HL-60 (cell line): ENCODE results near the gene IKBKG.
A peak's percentile ranks its signal among the peaks of the same experiment; 100 is the strongest.

Experiments
- DNase-seq, 2 experiments: peaks; one replicate each; pipeline ENCODE4 v3.0.0-alpha.2; 2010 to 2020; ENCODE audit warnings: low read depth in 1 of 2, low spot score in 1 of 2
- H3K27ac ChIP-seq: fragments of 250-450 bp; sonication (Bioruptor Pico); replicated peaks from 2 replicates; pipeline ENCODE4 v1.5.1; 2020; ENCODE audit warnings: mild to moderate bottlenecking, moderate library complexity
- H3K27me3 ChIP-seq: fragments of 250-450 bp; sonication (Bioruptor Pico); 2 replicates; pipeline ENCODE4 v1.5.1; 2021; ENCODE audit warnings: mild to moderate bottlenecking, moderate library complexity; ENCODE audit not compliant: insufficient read depth, poor library complexity, severe bottlenecking
- H3K4me3 ChIP-seq: replicated peaks from 2 replicates; pipeline ENCODE4 v1.5.1; 2011; ENCODE audit warnings: mild to moderate bottlenecking, control low read depth, low read length; ENCODE audit not compliant: insufficient read depth
- GABPA ChIP-seq: IDR thresholded peaks from 2 replicates; pipeline ENCODE4 v1.6.1; 2012; ENCODE audit warnings: low read depth
- POLR2AphosphoS5 ChIP-seq: IDR thresholded peaks from 2 replicates; pipeline ENCODE4 v1.6.1; 2012; ENCODE audit warnings: low read depth
- SPI1 ChIP-seq: IDR thresholded peaks from 2 replicates; pipeline ENCODE4 v1.6.1; 2012; ENCODE audit warnings: low read depth, mild to moderate bottlenecking, borderline replicate concordance
- TF ChIP-seq, protein P1 (sequence below): IDR thresholded peaks from 2 replicates; pipeline ENCODE4 v1.6.1; 2012; ENCODE audit warnings: low read depth; ENCODE audit not compliant: insufficient replicate concordance
- TF ChIP-seq, protein P2 (sequence below): IDR thresholded peaks from one replicate; pipeline ENCODE4 v1.5.1; 2011; ENCODE audit warnings: low read length, control low read depth, inconsistent platforms; ENCODE audit not compliant: insufficient read depth

The IKBKG gene

DNA sequence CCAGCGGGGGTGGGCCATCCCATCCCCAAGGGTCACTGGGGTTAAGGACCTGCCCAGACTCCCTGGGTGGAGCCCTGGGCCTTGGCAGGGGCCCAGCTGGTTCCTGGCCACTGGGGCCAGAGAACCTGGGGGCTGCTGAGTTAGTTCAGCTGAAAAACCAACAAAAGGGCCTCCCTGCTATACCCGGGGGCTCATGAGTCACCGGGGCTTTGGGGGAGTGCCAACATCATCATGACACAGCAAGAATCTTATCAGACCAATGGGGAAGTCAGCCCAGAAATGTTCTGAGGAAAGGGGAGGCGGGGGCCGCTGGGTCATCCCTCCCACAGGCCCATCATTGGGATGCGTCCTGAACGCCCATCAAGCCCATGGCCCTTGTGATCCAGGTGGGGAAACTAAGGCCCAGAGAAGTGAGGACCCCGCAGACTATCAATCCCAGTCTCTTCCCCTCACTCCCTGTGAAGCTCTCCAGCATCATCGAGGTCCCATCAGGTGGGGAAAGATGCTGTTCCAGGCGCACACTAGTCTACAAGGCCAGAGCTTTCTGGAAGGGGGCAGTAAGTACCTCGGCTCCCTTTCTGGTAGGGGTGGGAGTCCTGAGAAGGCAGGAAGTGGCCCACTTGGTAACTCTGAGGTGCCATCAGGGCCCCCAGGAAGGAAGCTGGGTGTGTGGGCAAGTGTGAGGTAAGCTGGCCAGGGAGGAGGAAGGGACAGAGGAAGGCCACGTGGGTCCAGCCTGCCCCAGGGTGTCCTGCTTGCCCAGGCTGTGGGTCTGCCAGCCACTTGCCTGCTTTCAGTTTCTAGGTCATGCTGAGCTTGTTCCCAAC lies 5.3 kb upstream of the IKBKG start:
- DNase-seq, result peak; percentile 75 to 85
- H3K4me3 ChIP-seq, result peak overlapping the region; percentile 4; the same call in 1 of the 2 replicates
- no peaks in the 10 kb centered on the region for H3K27me3 ChIP-seq
- TF ChIP-seq SPI1 (peak; percentile 62; the same call in 1 of the 2 replicates), POLR2AphosphoS5 (no peak), GABPA (no peak)
- TF ChIP-seq, protein P1, sequence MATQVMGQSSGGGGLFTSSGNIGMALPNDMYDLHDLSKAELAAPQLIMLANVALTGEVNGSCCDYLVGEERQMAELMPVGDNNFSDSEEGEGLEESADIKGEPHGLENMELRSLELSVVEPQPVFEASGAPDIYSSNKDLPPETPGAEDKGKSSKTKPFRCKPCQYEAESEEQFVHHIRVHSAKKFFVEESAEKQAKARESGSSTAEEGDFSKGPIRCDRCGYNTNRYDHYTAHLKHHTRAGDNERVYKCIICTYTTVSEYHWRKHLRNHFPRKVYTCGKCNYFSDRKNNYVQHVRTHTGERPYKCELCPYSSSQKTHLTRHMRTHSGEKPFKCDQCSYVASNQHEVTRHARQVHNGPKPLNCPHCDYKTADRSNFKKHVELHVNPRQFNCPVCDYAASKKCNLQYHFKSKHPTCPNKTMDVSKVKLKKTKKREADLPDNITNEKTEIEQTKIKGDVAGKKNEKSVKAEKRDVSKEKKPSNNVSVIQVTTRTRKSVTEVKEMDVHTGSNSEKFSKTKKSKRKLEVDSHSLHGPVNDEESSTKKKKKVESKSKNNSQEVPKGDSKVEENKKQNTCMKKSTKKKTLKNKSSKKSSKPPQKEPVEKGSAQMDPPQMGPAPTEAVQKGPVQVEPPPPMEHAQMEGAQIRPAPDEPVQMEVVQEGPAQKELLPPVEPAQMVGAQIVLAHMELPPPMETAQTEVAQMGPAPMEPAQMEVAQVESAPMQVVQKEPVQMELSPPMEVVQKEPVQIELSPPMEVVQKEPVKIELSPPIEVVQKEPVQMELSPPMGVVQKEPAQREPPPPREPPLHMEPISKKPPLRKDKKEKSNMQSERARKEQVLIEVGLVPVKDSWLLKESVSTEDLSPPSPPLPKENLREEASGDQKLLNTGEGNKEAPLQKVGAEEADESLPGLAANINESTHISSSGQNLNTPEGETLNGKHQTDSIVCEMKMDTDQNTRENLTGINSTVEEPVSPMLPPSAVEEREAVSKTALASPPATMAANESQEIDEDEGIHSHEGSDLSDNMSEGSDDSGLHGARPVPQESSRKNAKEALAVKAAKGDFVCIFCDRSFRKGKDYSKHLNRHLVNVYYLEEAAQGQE, result no peak
- TF ChIP-seq, protein P2, sequence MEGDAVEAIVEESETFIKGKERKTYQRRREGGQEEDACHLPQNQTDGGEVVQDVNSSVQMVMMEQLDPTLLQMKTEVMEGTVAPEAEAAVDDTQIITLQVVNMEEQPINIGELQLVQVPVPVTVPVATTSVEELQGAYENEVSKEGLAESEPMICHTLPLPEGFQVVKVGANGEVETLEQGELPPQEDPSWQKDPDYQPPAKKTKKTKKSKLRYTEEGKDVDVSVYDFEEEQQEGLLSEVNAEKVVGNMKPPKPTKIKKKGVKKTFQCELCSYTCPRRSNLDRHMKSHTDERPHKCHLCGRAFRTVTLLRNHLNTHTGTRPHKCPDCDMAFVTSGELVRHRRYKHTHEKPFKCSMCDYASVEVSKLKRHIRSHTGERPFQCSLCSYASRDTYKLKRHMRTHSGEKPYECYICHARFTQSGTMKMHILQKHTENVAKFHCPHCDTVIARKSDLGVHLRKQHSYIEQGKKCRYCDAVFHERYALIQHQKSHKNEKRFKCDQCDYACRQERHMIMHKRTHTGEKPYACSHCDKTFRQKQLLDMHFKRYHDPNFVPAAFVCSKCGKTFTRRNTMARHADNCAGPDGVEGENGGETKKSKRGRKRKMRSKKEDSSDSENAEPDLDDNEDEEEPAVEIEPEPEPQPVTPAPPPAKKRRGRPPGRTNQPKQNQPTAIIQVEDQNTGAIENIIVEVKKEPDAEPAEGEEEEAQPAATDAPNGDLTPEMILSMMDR, result no peak
- H3K27ac ChIP-seq, result peak overlapping the region; percentile 82

DNA sequence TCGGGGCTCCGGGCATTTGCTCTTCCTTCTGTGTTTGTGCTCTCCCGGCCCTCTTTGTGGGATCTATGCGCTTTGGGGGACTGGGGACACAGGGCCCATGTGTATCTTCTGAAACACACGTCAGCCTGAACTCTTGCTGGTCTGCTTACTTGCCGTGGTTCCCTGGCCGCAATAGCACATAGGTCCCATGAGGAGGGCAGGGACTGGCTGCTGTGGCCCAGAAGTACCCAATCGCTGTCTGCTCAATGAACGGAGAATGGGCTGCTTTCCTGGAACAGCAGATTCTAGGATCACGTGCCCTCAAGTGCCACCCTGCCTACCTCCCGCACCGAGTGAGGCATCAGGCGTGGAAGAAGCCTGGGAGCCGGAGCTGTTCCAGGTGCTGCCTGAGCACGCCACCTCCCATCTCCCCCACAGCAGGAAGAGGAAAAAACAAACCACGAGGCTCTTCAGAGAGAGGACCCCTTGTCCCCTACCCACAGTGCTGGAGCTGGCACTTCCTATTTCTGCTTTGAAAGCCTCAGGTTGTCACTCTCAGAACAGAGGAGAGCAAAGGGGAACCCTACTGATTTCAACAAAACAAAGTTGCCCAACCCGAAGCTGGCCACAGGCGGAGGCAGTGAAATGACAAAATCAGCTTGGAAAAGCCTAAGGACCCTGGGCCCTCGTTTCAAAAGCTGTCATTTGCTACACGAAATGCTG lies 4.5 kb upstream of the IKBKG start:
- H3K27ac ChIP-seq, result peak overlapping the region; percentile 82
- peak; percentile 84 to 98 for DNase-seq
- H3K27me3 ChIP-seq, result no peaks in the 10 kb centered on the region
- TF ChIP-seq, protein P2, result no peak
- peak; percentile 98 for TF ChIP-seq SPI1
- no peak for TF ChIP-seq POLR2AphosphoS5
- TF ChIP-seq, protein P1, result peak; percentile 82
- no peak for TF ChIP-seq GABPA
- peak overlapping the region; percentile 13; the same call in 1 of the 2 replicates for H3K4me3 ChIP-seq

DNA sequence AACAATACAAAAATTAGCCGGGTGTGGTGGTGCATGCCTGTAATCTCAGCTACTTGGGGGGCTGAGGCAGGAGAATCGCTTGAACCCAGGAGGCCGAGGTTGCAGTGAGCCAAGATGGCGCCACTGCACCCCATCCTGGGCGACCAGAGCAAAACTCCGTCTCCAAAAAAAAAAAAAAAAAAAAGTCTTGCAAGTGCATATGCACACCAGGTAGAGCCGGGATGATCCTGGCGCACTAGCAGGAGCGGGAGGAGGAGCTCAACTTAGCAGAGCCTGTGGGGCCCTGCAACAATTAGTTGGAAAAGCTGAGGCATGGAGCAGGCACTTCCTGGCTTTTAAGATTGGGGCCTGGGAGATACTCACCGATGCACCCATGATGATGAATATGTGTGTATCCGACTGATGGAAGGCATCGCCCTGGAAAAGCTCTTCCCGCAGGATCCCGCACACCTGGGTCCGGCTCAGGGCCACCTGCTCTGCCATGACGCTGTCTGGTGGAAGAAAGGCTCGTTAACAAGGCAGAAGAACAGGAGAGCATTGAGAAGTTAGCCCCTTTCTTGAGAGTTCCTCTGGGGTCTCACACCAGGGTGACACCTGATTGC lies 1.6 kb upstream of the IKBKG start:
- H3K4me3 ChIP-seq, result peak overlapping the region; percentile 50
- TF ChIP-seq POLR2AphosphoS5, result no peak
- H3K27me3 ChIP-seq, result no peaks in the 10 kb centered on the region
- peak overlapping the region; percentile 89; the same call in 1 of the 2 replicates for H3K27ac ChIP-seq
- no peak for DNase-seq
